ENCODE data around the gene ACSL5. TPM values are rescaled to one million over a fixed set of nuclear protein-coding genes. Genes with fewer than 3 reads are reported as not detected.

The ACSL5 gene
- total and polyA plus RNA-seq, 2 of the 8 experiments (the other 6 are each of a cell fraction or from before 2014, with no cell fraction given) = not detected

DNA sequence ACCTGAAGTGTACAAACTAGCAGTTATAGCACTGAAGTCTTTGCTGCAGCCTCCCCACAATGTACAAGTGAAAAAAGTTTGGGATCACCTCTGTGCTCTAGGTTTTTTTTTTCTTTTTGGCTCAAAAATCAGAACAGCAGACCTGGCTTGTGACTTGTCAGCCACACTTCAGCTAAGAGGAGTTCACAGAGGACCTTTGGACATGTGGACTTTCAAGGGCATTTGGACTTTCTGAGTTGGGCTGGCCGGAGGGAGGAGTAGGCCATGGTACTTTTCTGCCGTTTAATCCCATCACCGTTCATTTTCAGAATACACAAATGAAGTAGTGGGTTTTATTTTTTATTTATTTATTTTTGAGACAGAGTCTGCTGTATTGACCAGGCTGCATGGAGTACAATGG is 21.9 kb upstream of the ACSL5 start:
- H3K56ac ChIP-seq (replicated peaks; ENCODE audit: insufficient read length, low read depth, low read length) = no peak overlapping the region
- no peak overlapping the region for H2BK120ac ChIP-seq (replicated peaks; ENCODE audit: low read depth, low read length)
- H2BK5ac ChIP-seq (ENCODE audit: low read depth, low read length) = no peak overlapping the region
- H3K14ac ChIP-seq (ENCODE audit: insufficient read length) = no peak overlapping the region
- H3K4me1 ChIP-seq (replicated peaks in 1 of 4; ENCODE audit: control insufficient read depth in 3 of 4, insufficient read depth in 4 of 4, low read length in 3 of 4) = no peaks in the 10 kb centered on the region
- FAIRE-seq (no peak), DNase-seq (ENCODE audit: low read depth in 1 of 2, low spot score in 2 of 2) (no peak)
- no peak overlapping the region for H3K4me3 ChIP-seq (ENCODE audit: extremely low read depth in 1 of 4, insufficient read depth in 2 of 4, low read depth in 3 of 4, low read length in 4 of 4)
- H2AK5ac ChIP-seq (ENCODE audit: low read depth, low read length) = no peak overlapping the region
- H2BK12ac ChIP-seq (ENCODE audit: low read depth, low read length) = no peak overlapping the region
- no peaks in the 10 kb centered on the region for H3K36me3 ChIP-seq (ENCODE audit: control insufficient read depth in 2 of 4, insufficient read depth in 4 of 4, low read length in 3 of 4)
- H3K23me2 ChIP-seq (ENCODE audit: low read depth, low read length) = no peaks in the 10 kb centered on the region
- no peaks in the 10 kb centered on the region for H3K79me2 ChIP-seq (ENCODE audit: control insufficient read depth in 1 of 2, insufficient read depth in 2 of 2, low read length in 2 of 2)
- H3K23ac ChIP-seq (ENCODE audit: insufficient read length) = no peak overlapping the region
- H3K9me3 ChIP-seq (ENCODE audit: insufficient read depth in 2 of 2, low read depth in 1 of 2, low read length in 1 of 2) = no peaks in the 10 kb centered on the region
- H2BK20ac ChIP-seq (ENCODE audit: low read length) = no peak overlapping the region
- ChIA-PET CTCF (ENCODE audit: partially characterized antibody) (interaction anchor here (0.6 to 1.5 kb wide), 3 partner anchors 13 to 190 kb away, joined by 3 to 6 read pairs (median 4); no protein-coding TSS in a partner anchor), POLR2A (ENCODE audit: partially characterized antibody) (no interaction called here)
- no peak overlapping the region for H4K5ac ChIP-seq (ENCODE audit: insufficient read length, low read depth, low read length)
- H2AFZ ChIP-seq (ENCODE audit: low read length) = no peak overlapping the region
- no peak overlapping the region for H3K9ac ChIP-seq (replicated peaks in 1 of 4; ENCODE audit: extremely low read depth in 1 of 4, low read depth in 3 of 4, low read length in 3 of 4)
- no peak overlapping the region for H2BK15ac ChIP-seq (ENCODE audit: low read length)
- H3K79me1 ChIP-seq (ENCODE audit: low read depth, low read length) = no peaks in the 10 kb centered on the region
- 100% methylated on average over 3 of the region's 3 CpGs; no CpG with 5 or more reads in 1 of the 2 experiments for WGBS, 2 experiments (ENCODE audit: extremely low coverage in 1 of 2, insufficient coverage in 1 of 2, insufficient read length in 1 of 2, insufficient replicate concordance in 2 of 2, low coverage in 1 of 2, low lambda C conversion rate in 2 of 2, missing lambda C conversion rate in 1 of 2)
- H3K4me2 ChIP-seq (ENCODE audit: insufficient read depth in 1 of 2, low read depth in 2 of 2, low read length in 2 of 2) = no peak overlapping the region
- no peaks in the 10 kb centered on the region for H4K20me1 ChIP-seq (replicated peaks in 1 of 2; ENCODE audit: control insufficient read depth in 1 of 2, insufficient read depth in 2 of 2, low read length in 2 of 2)
- H3K27ac ChIP-seq (ENCODE audit: low read depth, low read length) = no peak overlapping the region
- H4K8ac ChIP-seq (ENCODE audit: extremely low read depth, insufficient read depth, low read length) = no peak overlapping the region
- H3K27me3 ChIP-seq (replicated peaks in 1 of 4; ENCODE audit: control insufficient read depth in 3 of 4, extremely low read depth in 1 of 4, insufficient read depth in 3 of 4, low read length in 3 of 4) = no peaks in the 10 kb centered on the region
- no peak overlapping the region for H4K91ac ChIP-seq (replicated peaks; ENCODE audit: insufficient read length, low read length)
- H3K18ac ChIP-seq (ENCODE audit: extremely low read depth, low read length) = no peak overlapping the region
- H3K4ac ChIP-seq (replicated peaks; ENCODE audit: insufficient read length, low read depth, low read length) = no peak overlapping the region
- TF ChIP-seq NANOG (IDR thresholded peaks at IDR 0.05; ENCODE audit: insufficient read depth, low read depth, low read length, poor library complexity, severe bottlenecking) (no peak), EP300 (IDR thresholded peaks at IDR 0.05; ENCODE audit: borderline replicate concordance in 1 of 2, low read depth in 2 of 2, low read length in 2 of 2) (no peak), CEBPB (IDR thresholded peaks at IDR 0.05; ENCODE audit: low read depth, low read length) (no peak), NRF1 (IDR thresholded peaks at IDR 0.05; ENCODE audit: low read depth, low read length) (no peak), BACH1 (IDR thresholded peaks at IDR 0.05; ENCODE audit: low read length) (no peak), CHD1 (IDR thresholded peaks at IDR 0.05; ENCODE audit: low read depth, low read length) (no peak), HDAC2 (IDR thresholded peaks at IDR 0.05; ENCODE audit: borderline replicate concordance in 1 of 2, low read depth in 2 of 2, low read length in 2 of 2) (no peak), SIRT6 (IDR thresholded peaks at IDR 0.05; ENCODE audit: low read length) (no peak), SIN3A (conservative IDR thresholded peaks at IDR 0.05 in 1 of 2, IDR thresholded peaks at IDR 0.05 in 1 of 2; ENCODE audit: low read depth in 1 of 2, low read length in 2 of 2) (no peak), EGR1 (IDR thresholded peaks at IDR 0.05; ENCODE audit: borderline replicate concordance, low read depth, low read length) (no peak), SAP30 (IDR thresholded peaks at IDR 0.05; ENCODE audit: insufficient read depth, insufficient replicate concordance, low read length) (no peak), ASH2L (IDR thresholded peaks at IDR 0.05; ENCODE audit: low read length) (no peak), GABPA (IDR thresholded peaks at IDR 0.05; ENCODE audit: borderline replicate concordance, insufficient read depth, low read length) (no peak), TAF7 (optimal IDR thresholded peaks at IDR 0.05; ENCODE audit: borderline replicate concordance, low read depth, low read length) (no peak)
